ENCODE measurements around the gene TXNRD3. TPM values are rescaled to one million over a fixed set of nuclear protein-coding genes. Genes with fewer than 3 reads are reported as not detected.

Gene TXNRD3
- total RNA-seq, 1 donor from 2014 or later = 1.8 TPM

DNA sequence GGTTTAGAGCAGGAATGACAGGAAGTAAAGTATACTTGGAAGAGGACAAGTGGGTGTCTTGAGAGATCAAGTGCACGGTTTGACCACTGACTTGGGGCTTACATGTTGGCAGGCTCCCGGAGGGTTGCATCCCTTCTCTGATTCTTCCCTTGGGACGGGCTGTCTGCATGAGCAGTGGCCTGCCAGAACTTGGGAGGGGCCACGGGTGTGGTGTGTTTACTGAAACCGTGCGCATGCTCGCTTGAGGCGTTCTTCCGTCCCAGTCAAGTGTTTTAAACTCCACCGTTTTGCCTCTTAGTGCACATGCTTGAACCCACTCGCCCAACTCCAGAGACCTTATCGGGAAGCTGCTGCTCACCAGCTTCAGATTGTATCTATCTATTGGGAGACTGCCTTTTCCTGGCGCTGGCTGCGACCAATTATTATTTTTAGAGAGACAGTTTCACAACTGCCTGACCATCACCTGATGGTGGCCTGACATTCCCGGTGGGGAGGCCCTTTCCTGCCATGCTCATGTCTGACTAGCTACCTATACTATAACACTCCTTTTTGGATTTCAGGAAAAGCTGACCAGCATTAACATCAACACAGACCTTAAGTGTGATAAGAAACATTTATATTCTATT is 81.3 kb downstream of the TXNRD3 start:
- H3K27ac Mint-ChIP-seq (ENCODE audit: unreplicated experiment) = no peak overlapping the region
- TF ChIP-seq, protein P1, sequence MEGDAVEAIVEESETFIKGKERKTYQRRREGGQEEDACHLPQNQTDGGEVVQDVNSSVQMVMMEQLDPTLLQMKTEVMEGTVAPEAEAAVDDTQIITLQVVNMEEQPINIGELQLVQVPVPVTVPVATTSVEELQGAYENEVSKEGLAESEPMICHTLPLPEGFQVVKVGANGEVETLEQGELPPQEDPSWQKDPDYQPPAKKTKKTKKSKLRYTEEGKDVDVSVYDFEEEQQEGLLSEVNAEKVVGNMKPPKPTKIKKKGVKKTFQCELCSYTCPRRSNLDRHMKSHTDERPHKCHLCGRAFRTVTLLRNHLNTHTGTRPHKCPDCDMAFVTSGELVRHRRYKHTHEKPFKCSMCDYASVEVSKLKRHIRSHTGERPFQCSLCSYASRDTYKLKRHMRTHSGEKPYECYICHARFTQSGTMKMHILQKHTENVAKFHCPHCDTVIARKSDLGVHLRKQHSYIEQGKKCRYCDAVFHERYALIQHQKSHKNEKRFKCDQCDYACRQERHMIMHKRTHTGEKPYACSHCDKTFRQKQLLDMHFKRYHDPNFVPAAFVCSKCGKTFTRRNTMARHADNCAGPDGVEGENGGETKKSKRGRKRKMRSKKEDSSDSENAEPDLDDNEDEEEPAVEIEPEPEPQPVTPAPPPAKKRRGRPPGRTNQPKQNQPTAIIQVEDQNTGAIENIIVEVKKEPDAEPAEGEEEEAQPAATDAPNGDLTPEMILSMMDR (IDR thresholded peaks at IDR 0.05; ENCODE audit: partially characterized antibody, unreplicated experiment) = no peak
- no peak for DNase-seq
- H3K4me3 Mint-ChIP-seq (ENCODE audit: unreplicated experiment) = no peak overlapping the region
- no peaks in the 10 kb centered on the region for H3K36me3 Mint-ChIP-seq (ENCODE audit: unreplicated experiment)
- peaks cover 3% of the 10 kb centered on the region for H3K4me1 Mint-ChIP-seq (ENCODE audit: low read depth, unreplicated experiment)
- peaks cover 8% of the 10 kb centered on the region for H3K27me3 Mint-ChIP-seq (ENCODE audit: unreplicated experiment)
- peaks cover 2% of the 10 kb centered on the region for H3K9me3 Mint-ChIP-seq (ENCODE audit: unreplicated experiment)

DNA sequence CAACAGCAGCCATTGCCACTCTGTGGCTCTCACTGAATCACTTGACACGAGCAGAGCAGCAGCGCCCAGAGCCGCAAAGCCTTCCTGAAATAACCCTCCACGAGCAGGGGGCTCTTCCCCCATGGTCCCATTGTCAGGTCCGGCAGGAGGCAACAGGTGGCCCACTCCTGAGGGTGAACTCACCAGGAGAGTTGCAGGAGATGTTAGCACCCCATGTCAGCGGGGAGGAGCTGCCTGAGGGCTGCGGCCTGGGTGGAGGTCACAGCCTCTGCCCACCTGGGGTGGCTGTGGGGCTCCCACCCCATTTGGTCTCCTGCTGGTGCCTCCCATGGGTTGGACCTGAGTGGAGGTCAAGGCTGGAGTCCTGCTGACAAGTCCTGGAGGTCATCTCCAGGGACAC is 83.8 kb downstream of the TXNRD3 start:
- Mint-ChIP-seq H3K27ac (ENCODE audit: unreplicated experiment) (no peak overlapping the region), H3K36me3 (ENCODE audit: unreplicated experiment) (no peaks in the 10 kb centered on the region), H3K9me3 (ENCODE audit: unreplicated experiment) (peaks cover 4% of the 10 kb centered on the region), H3K27me3 (ENCODE audit: unreplicated experiment) (peaks cover 2% of the 10 kb centered on the region), H3K4me3 (ENCODE audit: unreplicated experiment) (no peak overlapping the region), H3K4me1 (ENCODE audit: low read depth, unreplicated experiment) (peaks cover 3% of the 10 kb centered on the region)
- DNase-seq = no peak
- TF ChIP-seq, protein P1 (IDR thresholded peaks at IDR 0.05; ENCODE audit: partially characterized antibody, unreplicated experiment) = no peak

DNA sequence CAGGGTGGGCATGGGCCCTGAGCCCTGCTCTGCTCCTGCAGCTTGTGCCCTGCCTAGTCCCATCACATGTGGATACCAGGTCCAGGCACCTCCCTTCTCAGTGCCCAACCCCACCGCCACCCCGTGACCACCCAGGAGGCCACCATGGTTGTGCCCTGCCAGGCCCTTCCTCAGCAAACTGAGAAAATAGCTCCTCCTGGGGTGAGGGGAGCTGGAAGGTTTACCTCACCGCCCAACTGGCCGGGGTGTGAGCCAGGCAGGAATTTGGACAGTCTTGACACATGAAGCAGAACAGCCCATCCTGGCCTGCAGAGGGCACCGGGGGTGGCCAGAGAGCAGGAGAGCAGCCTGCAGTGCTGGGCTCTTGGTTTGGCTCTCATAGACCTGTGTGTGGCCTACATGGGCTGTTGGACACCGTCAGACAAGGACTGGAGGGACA is 84.8 kb downstream of the TXNRD3 start:
- Mint-ChIP-seq H3K9me3 (ENCODE audit: unreplicated experiment) (peaks cover 4% of the 10 kb centered on the region), H3K27ac (ENCODE audit: unreplicated experiment) (no peak overlapping the region), H3K4me3 (ENCODE audit: unreplicated experiment) (no peak overlapping the region), H3K36me3 (ENCODE audit: unreplicated experiment) (no peaks in the 10 kb centered on the region), H3K27me3 (ENCODE audit: unreplicated experiment) (peaks cover 2% of the 10 kb centered on the region), H3K4me1 (ENCODE audit: low read depth, unreplicated experiment) (peaks cover 3% of the 10 kb centered on the region)
- no peak for DNase-seq
- TF ChIP-seq, protein P1 (IDR thresholded peaks at IDR 0.05; ENCODE audit: partially characterized antibody, unreplicated experiment) = no peak

DNA sequence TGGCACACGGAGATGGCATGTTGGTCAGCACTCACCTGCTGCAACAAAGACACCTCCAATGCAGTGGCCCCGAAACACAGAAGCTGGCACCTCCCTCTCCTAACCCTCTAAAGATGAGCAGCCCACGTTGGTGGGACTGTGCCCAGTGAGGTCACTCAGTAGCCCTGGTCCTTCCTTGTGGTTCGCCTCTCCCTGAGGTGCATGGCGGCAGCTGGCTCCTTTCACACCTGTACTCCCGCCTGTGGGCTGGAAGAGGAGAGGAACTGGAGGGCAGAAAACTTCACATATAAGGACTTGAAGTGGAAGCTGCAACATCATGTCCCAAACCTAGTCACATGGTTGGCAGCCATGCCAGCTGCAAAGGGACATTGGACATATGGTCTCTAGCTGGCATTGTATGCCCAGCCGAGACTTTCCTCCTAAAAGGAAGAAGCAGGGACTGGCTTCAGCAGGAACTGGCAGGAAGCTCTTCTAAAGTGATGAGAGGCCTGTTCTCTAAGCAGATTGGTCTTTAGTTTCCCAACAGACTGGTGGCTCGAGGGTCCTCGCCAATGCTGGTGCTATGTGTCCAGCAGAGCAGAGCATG is 85.4 kb downstream of the TXNRD3 start:
- Mint-ChIP-seq H3K27me3 (ENCODE audit: unreplicated experiment) (peaks cover 2% of the 10 kb centered on the region), H3K27ac (ENCODE audit: unreplicated experiment) (no peak overlapping the region), H3K4me3 (ENCODE audit: unreplicated experiment) (no peak overlapping the region), H3K4me1 (ENCODE audit: low read depth, unreplicated experiment) (peaks cover 3% of the 10 kb centered on the region), H3K36me3 (ENCODE audit: unreplicated experiment) (no peaks in the 10 kb centered on the region), H3K9me3 (ENCODE audit: unreplicated experiment) (peaks cover 4% of the 10 kb centered on the region)
- no peak for DNase-seq
- TF ChIP-seq, protein P1 (IDR thresholded peaks at IDR 0.05; ENCODE audit: partially characterized antibody, unreplicated experiment) = no peak

DNA sequence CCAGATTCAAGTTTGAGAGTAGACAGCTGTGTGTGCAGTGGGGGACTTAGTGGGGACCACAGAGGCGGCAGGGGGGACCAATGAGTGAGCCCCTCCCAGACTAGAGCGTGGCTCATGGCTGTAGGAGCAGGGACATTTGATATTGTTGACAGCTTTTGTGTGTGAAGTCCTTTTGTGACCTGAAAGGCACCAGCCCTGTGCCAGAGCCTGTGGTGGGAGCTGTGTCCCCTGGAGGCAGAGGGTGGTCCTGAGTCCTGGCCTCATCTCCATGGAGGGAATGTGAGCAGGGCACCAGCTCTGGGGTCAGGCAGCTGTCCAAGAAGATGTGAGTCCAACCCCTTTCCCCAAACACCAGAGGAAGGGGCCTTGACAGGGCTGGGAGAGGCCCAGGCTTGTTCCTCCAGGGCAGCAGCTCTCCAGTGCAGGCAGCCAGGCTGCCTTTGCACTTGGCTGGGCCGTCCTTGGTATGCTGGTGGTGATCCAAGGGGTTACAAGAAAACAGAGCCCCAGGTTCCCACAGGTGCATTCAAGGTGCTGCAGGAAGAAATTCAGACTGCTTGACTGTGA is 86.1 kb downstream of the TXNRD3 start:
- Mint-ChIP-seq H3K27me3 (ENCODE audit: unreplicated experiment) (peaks cover 2% of the 10 kb centered on the region), H3K4me3 (ENCODE audit: unreplicated experiment) (no peak overlapping the region), H3K9me3 (ENCODE audit: unreplicated experiment) (peaks cover 4% of the 10 kb centered on the region), H3K27ac (ENCODE audit: unreplicated experiment) (no peak overlapping the region), H3K36me3 (ENCODE audit: unreplicated experiment) (no peaks in the 10 kb centered on the region), H3K4me1 (ENCODE audit: low read depth, unreplicated experiment) (peaks cover 3% of the 10 kb centered on the region)
- TF ChIP-seq, protein P1 (IDR thresholded peaks at IDR 0.05; ENCODE audit: partially characterized antibody, unreplicated experiment) = no peak
- no peak for DNase-seq
